ENCODE measurements around the gene RFX4. TPM values are rescaled to one million over a fixed set of nuclear protein-coding genes. Genes with fewer than 3 reads are reported as not detected.

RFX4 gene
- total RNA-seq, 1 experiment from 2014 or later = not detected

GRCh38 chr12:106745181-106745745 is 162.5 kb downstream of the RFX4 start:
- CTCF ChIA-PET = no interaction called here
- no peaks in the 10 kb centered on the region for H3K27me3 ChIP-seq (replicated peaks; ENCODE audit: insufficient read depth, low read depth, low read length, poor library complexity)
- no peaks in the 10 kb centered on the region for H3K36me3 ChIP-seq (ENCODE audit: insufficient read depth, low read length, poor library complexity, severe bottlenecking)
- BruUV-seq (replicated peaks) = no TSS peak
- POLR2A ChIA-PET (ENCODE audit: low non-redundant PET) = interaction anchor here (0.7 kb wide), 1 partner anchor 348 kb away, joined by 3 read pairs; no protein-coding TSS in a partner anchor
- intact Hi-C loops (cut with micrococcal nuclease; ENCODE audit: unreplicated experiment) = no loop called here
- TF ChIP-seq CTCF (conservative IDR thresholded peaks at IDR 0.05; ENCODE audit: low read depth, low read length) (no peak), EZH2 (IDR thresholded peaks at IDR 0.05; ENCODE audit: borderline replicate concordance, low read depth, low read length, poor library complexity, severe bottlenecking) (no peak)
- no peak for DNase-seq (ENCODE audit: low spot score)
- no peak overlapping the region for H3K27ac ChIP-seq (ENCODE audit: low read depth, low read length, poor library complexity, severe bottlenecking)
- no peaks in the 10 kb centered on the region for H3K4me1 ChIP-seq (ENCODE audit: insufficient read depth, low read length, poor library complexity, severe bottlenecking)
- no peak overlapping the region for H3K4me3 ChIP-seq (ENCODE audit: low read depth, low read length, poor library complexity, severe bottlenecking)
- no peaks in the 10 kb centered on the region for H3K9me3 ChIP-seq (ENCODE audit: low read depth, low read length, poor library complexity, severe bottlenecking)

- H3K4me3 ChIP-seq (ENCODE audit: low read depth, low read length, poor library complexity, severe bottlenecking) = no peak overlapping the region
- POLR2A ChIA-PET (ENCODE audit: low non-redundant PET) = no interaction called here
- H3K27me3 ChIP-seq (replicated peaks; ENCODE audit: insufficient read depth, low read depth, low read length, poor library complexity) = no peaks in the 10 kb centered on the region
- no peak for DNase-seq (ENCODE audit: low spot score)
- intact Hi-C loops (cut with micrococcal nuclease; ENCODE audit: unreplicated experiment) = no loop called here
- BruUV-seq (replicated peaks) = no TSS peak
- no peaks in the 10 kb centered on the region for H3K36me3 ChIP-seq (ENCODE audit: insufficient read depth, low read length, poor library complexity, severe bottlenecking)
- TF ChIP-seq EZH2 (IDR thresholded peaks at IDR 0.05; ENCODE audit: borderline replicate concordance, low read depth, low read length, poor library complexity, severe bottlenecking) (no peak), CTCF (conservative IDR thresholded peaks at IDR 0.05; ENCODE audit: low read depth, low read length) (no peak)
- CTCF ChIA-PET = interaction anchor here (0.6 kb wide), 1 partner anchor 170 kb away, joined by 3 read pairs; no protein-coding TSS in a partner anchor
- no peak overlapping the region for H3K27ac ChIP-seq (ENCODE audit: low read depth, low read length, poor library complexity, severe bottlenecking)
- H3K4me1 ChIP-seq (ENCODE audit: insufficient read depth, low read length, poor library complexity, severe bottlenecking) = no peaks in the 10 kb centered on the region
- no peaks in the 10 kb centered on the region for H3K9me3 ChIP-seq (ENCODE audit: low read depth, low read length, poor library complexity, severe bottlenecking)
These were observed 165.2 kb downstream of the RFX4 start for GRCh38 chr12:106747973-106748436.

- TF ChIP-seq EZH2 (IDR thresholded peaks at IDR 0.05; ENCODE audit: borderline replicate concordance, low read depth, low read length, poor library complexity, severe bottlenecking) (no peak), CTCF (conservative IDR thresholded peaks at IDR 0.05; ENCODE audit: low read depth, low read length) (no peak)
- DNase-seq (ENCODE audit: low spot score) = no peak
- H3K4me3 ChIP-seq (ENCODE audit: low read depth, low read length, poor library complexity, severe bottlenecking) = no peak overlapping the region
- BruUV-seq (replicated peaks) = no TSS peak
- H3K27me3 ChIP-seq (replicated peaks; ENCODE audit: insufficient read depth, low read depth, low read length, poor library complexity) = no peaks in the 10 kb centered on the region
- ChIA-PET CTCF (no interaction called here), POLR2A (ENCODE audit: low non-redundant PET) (no interaction called here)
- H3K4me1 ChIP-seq (ENCODE audit: insufficient read depth, low read length, poor library complexity, severe bottlenecking) = no peaks in the 10 kb centered on the region
- no peaks in the 10 kb centered on the region for H3K9me3 ChIP-seq (ENCODE audit: low read depth, low read length, poor library complexity, severe bottlenecking)
- intact Hi-C loops (cut with micrococcal nuclease; ENCODE audit: unreplicated experiment) = no loop called here
- no peaks in the 10 kb centered on the region for H3K36me3 ChIP-seq (ENCODE audit: insufficient read depth, low read length, poor library complexity, severe bottlenecking)
- H3K27ac ChIP-seq (ENCODE audit: low read depth, low read length, poor library complexity, severe bottlenecking) = no peak overlapping the region
These were observed 167.7 kb downstream of the RFX4 start for GRCh38 chr12:106750524-106750923.

Data from A673 (cell line).